Measurements from ENCODE around the gene GRB10.
A peak's percentile ranks its signal among the peaks of the same experiment; 100 is the strongest.

The GRB10 gene

DNA sequence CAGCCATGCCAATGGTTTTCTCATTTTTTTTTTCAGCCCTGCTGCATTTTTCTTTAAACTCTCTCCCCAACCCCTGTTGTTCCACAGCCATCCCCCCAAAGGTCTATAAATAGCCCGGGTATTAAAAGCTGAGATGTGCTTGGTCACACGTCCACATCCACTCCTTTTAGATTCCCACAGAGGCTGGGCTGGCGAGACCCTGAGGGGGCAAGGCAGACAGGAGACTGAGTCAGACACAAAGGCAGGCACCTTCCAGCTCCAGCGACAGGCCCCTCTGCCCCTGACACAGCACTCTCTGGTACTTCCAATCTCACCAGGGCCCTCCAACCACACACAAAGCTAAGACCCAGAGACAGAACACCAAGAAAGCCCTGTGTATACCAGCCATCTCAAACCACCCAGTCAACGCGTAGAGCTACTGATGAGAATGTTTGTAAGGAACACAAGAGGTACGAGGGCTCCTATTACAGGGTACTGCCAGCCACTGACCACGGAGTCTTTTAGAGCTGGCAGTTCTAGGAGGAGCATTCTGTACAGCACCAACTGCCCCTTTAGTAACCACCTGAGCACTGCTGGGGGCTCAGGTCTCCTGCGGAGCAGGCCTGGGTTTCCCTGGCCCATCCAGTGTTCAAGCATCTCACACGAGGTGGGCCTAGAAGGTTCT is 153.3 kb downstream of the GRB10 start:
- no peak for FAIRE-seq

DNA sequence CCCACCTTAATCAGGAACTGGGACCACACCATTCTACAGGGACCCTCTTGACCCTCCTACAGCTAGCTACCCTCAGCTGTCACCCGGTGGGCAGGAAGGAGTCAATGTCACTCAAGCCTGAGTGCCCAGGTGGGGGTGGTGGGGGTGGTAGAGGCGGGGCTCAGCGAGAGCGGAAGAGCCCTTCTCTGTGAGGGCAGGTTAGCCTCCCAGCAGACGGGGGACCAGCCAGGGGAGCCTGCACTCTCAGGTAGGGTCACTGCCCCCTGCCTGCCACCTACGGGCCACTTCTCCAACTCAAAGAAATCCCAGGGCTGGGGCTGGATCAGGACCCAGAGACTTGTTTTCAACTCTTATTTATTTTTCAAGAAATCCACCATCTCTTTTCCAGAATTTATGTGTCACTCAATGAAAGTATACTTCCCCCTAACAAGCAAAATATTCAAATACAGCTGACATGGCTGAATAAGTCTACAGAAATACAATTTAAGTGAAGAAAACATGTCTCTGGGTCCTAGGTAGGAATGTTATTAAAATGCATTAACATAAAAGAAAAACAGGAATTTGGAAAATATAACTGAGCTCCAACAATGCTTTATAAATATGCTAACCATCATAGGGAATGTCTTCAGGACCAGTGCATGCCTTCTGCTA is 154.1 kb downstream of the GRB10 start:
- FAIRE-seq, result no peak

DNA sequence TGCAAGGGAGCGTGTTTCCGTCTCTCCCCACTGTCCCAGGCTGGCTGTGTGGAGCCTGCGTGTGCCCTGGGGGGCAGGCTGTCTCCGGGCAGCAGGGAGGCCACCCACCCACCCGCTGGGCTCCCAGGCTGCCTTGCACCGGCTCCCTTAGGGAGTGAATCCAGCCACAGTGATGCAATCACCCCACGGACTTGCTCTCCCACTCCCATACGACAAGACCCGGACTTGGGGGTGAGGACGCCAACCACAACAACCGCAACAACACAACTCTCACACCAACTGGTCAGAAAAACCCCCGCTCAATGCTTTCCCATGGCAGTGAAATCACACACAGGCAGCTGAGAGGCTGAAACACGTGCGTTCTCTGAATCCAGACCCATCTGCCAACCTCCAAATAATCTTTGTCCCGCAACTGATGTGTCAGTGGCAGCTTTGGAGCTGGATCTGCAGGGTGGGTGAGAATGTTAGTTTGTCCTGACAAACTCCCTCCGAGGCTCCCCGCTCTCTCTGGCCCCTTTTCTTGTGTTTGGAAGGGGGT is 154.8 kb downstream of the GRB10 start:
- FAIRE-seq, result no peak

DNA sequence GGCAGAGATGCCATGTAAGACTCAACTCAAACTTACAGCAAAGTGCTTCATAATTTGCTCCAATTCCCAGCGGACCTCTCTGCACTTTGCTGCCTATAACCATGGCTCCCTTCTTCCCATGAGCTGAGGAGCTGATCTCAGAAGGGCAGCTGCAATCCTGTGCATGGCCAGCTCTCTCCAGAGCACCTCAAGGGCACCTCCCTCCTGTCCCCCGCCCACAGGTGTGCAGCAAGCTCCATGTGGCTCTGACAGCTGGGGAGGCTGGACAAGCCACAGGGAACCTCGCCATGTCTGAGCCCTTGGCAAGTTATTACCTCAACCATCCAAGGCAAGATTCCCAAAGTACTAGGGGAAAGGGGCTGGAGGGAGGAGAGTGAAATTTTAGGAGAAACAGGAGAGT is 156.4 kb downstream of the GRB10 start:
- FAIRE-seq, result no peak

DNA sequence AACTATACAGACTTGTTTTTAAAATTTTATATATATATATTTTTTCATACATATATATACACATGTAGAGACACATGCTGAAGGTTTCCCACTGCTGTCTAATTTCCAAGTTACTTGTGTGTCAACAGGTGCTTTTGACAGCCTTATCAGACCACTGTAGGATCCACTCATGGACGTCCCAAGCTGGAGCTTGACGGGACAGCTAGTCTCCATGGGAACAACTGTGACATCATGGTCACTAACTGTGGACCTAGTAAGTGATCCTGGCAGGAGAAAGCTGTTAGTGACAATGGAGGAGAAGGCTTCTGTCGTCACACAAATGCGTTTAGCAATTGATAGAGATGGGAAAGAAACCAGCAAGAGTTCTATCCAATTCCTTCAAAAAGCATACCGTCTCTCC is 157.3 kb downstream of the GRB10 start:
- FAIRE-seq, result no peak

DNA sequence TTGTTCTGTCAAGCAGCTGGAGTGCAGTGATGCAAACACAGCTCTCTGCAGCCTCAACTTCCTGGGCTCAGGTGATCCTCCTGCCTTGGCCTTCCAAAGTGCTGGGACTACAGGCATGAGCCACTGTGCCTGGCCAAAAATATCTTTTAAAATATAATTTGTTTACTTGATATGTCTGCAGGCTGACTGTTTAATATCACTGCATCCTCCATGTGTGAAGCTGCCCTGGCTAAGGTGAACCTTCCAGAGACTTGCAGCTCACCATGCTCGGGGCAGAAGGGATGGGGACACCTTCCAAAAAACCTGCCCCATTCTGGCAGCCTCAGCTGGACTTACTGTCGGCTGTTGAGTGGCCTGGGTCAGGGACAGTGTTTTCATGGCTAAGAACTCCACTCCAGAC is 159.9 kb downstream of the GRB10 start:
- FAIRE-seq, result no peak

DNA sequence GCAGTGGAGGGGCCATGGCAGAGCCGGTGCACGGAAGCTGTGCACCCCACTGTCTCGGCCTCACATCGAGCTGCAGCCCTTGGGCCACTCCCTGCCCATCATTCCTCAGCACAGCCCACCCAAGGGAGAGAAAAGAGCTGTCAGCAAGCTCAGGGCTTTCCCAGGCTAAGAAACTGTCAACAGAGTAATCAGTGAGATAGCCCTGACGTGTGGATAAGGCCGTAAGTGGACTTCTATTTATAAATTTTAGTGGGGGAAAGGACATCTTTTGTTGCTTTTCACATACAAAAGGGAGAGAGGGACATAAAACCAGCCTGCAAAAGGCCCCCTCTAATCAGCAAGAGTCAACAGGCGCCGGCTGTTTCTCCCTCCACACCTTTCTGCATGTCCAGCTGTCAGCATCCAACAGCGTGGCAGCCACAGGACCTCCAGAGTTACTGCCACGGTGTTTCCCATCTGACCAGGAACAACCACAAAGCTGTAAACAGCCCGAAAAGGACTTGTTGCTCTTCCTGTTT is 160.7 kb downstream of the GRB10 start:
- FAIRE-seq, result no peak

DNA sequence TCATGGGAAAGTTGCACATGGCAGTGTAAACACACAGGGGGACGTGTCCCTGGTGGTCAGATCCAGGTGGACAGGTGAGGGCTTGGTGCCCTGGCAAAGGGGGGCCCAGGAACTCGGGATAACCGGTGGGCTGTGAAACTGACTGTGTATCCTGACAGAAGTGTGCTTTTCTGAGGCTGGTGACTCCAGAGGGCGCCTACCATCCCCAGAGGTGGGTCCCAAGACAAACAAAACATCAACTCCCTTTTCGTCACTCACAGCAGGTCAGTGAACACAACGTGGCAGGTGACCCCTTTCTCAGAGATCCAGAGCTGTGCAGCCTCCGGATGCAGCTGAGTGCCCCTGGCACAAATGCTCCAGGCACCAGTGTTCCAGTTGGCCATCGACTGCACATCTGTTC is 161.5 kb downstream of the GRB10 start:
- no peak for FAIRE-seq

DNA sequence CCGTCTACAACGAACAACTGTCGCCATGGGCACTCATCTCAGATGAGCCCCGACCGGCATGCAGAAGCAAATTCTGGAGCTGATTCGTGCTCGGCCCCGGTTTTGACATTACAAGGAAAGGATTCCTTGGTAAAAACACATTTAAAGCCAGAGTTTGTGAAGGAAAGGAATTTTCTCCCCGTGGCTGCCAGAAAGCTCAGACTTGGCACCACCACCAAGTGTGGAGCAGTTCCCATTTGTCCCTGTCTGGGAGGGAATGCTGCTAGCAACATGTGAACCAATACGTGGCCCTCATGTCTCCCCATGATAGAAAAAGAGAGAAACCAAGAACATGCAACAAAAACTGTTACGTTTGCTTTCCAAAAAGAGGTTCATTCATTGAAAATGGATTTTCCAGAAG is 162.3 kb downstream of the GRB10 start:
- FAIRE-seq, result no peak

DNA sequence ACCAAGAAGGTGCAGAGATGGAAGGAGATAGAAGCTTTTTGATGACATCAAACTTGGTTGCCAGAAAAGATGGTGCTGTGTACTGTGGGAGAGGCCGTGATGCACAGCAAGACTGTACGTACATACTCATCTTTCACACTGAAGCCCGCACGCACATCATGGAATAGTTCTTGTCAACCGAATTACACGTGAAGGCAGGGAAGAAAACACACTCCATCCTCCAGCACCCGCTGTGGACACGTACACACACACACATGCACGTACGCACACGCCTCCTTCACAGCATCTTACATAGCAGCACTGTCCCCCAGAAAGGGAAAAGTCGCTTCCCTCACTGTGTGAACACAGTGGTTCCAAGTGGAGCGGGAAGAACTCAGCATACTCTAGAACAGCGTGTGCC is 163.0 kb downstream of the GRB10 start:
- FAIRE-seq, result no peak

DNA sequence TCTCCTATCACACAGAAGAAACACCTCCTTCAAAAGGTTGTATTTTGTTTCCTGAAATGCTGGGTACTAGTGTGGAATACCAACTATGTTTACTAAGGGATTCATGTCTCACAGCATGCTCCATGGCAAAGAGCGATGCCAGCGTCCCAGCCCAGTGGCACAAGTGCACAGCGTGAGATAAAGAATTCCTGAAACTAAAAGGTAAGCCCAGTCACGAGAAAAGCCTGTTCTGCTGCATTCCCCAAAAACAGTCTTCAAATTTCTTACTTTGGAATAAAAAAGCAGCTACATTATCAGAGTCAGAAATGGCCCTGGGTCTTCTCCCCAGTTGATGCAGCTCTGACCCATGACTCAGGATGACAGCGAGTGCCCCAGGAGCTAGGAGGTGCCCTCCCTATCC is 164.4 kb downstream of the GRB10 start:
- FAIRE-seq, result no peak

DNA sequence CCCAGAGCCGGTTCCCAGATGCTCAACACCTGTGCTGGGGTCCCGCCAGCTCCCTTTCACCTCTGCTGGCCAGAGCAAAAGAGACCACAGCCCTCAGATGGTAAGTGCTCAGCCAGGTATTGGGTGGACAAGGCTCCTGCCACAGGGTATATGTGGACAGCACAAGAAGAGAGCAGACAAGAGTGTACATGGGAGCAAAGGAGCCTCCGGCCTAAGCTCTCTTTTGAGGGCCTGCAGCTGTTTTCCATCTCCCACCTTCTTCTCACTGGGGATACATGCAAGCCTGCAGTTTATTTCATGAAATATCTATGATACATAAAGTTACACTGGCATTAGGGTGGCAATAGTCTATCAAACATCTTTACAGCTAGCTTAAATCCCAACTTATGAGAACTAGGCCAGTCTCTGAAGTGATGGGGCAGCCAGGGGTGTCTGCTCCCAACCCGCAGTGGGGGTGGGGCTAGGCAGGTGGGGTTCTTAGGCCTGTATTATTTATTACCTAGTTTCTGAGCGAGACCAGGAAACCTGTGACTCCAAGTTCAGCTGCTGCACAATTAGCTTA is 167.1 kb downstream of the GRB10 start:
- no peak for FAIRE-seq

DNA sequence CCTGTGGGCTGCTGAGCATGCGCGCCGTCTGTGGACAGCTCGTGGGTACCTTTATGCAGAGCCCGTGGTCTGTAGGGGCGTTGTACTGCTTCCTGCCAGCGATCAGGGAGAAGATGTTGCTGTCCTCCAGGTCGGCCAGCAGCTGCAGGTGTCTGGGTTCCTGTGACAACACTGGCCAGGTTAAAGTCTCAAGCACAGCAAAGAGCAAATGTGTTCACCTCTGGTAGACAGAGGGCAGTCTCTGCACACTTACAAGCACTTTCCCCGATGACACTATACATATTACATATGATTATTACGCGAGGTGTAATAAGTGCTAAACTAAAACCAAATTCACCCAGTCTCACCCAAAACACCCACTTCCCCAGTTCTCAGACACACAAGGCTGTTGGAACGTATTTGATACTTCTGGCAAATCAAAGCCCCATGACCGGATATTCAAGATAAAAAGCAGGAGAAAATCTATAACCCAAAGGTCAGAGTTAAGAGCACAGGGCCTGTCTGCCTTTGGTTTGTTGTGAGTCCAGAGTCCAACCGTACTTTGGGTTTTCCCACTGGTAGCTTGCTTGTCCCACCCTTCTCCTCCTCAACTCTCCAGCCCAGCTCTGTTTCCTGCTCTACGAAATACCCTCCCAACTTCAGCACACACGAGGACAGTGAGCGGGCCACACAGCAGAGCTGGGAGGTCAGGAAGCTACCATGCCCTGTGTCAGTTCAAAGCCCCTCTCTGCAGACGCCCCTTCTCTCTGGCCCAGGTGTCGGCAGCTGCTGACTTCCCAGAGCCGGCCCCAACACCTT is 167.8 kb downstream of the GRB10 start:
- peak; percentile 43 for FAIRE-seq

DNA sequence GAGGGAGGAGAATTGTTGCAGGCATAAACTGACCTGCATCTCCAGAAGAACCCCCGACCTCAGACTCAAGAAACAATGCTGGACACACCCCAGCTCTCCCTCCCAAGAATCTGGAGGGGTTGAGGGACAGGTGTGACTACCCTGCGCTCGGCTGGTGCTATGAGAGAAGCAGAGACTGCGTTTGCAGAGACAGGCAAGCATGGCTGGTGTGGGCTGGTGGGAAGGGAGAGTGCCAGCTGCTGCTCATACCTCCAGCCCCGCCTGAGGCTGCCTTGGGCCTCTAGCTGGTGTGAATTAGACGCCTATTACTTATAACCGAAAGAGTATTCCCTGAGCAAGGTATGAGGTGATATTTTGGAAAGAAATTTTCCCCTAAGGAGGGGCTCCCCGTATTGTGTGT is 169.2 kb downstream of the GRB10 start:
- FAIRE-seq, result no peak

DNA sequence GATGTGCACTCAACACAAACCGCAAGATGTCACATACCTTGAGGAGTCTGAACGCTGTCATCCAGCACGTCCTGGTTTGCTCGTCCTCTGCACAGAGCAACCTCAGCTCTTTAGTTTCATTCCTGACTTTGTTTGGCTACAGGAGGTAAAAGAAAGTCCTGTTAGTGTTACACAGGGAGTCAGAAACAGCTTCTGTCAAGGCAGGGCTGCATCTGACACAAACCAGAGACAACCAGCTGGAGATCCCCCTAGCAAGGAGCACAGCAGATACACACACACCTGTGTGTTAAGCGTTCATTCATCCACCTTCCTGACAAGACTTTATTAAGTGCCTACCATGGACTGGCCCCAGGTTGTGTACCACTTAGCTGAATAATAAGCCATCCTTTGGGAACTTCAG is 170.0 kb downstream of the GRB10 start:
- FAIRE-seq, result no peak

DNA sequence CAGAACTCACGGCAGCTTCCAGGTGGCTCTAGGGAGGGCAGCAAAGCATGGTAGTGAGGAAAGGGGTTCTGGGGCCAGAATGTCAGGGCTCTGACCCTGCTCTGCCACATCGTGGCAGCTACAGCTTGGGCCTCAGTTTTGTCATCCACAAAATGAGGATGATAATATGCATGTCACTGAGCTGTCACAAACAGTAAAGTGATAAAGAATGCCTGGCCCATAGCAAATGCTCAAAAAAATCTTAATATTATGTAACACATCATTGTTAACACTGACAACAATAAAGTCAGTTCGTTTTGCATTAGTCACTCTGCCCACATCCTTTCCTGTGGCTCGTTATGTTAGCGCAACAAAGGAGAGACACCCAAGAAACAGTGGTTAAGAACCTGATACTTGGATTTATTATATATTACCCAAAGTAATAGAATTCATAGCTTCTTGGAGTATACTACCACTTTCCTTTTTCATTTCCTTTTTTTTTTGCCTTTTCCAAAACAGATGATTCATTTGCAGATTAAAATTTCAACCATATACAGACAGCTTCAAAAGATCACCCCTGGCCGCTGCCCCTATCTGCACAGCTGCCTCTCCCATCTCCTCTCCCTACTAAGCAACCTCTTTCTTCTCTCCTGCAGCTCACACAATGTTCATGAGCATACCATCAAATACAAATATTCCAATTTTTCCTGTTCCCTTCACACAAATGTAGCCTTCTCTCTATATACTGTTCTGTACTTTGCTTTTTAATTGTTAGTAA is 172.0 kb downstream of the GRB10 start:
- no peak for FAIRE-seq

DNA sequence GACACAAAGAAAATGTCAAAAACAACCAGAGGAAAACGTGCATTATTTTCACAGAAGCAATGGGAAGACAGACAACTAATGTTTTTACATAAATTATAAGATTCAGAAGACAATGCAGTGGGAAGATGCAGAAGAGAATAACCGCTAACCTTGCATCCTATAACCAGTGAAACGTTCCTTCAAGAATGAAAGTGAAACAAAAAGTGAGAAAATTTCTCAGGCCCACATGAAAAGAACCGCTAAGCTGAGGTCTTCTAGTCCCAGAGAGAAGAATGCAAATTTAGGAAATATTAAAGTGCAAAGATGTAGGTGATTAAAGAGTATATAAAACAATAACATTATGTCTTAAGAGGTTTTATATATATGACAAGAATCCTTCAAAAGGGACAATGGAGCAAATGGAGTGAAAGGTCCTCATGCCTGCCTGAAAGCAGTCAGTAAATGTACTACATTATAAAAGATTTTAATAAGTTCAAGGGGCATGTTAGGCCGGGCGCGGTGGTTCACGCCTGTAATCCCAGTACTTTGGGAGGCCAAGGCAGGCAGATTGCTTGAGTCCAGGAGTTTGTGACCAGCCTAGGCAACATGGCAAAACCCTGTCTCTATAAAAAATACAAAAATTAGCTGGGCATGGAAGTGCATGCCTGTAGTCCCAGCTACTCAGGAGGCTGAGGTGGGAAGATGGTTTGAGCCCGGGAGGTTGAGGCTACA is 174.3 kb downstream of the GRB10 start:
- FAIRE-seq, result no peak

DNA sequence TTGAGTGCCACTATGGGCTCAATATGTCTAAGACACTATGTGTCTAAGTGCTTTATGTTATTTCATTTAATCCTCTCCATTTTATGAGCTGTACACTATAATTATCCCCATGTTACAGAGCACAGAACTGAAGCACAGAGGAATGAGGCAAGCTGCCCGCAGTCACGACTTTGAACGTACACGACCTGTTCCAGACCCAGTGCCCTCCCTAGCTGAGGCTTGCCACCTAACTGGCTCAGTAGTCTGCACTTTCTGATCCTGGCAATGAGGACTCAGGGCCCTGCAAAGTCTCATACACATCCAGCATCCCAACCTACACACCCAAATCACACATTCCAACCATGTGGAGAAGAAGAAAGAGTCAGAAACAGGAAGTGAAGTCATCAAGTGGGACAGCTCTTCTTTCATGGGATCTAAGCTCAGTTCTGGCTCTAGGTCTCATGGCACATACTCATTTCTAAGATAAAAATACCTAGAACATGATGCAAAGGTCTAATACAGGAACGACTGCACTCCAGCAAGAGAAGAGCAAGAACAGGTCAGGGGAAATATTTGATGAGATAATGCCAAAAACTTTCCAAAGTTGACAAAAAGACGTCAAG is 175.1 kb downstream of the GRB10 start:
- no peak for FAIRE-seq

DNA sequence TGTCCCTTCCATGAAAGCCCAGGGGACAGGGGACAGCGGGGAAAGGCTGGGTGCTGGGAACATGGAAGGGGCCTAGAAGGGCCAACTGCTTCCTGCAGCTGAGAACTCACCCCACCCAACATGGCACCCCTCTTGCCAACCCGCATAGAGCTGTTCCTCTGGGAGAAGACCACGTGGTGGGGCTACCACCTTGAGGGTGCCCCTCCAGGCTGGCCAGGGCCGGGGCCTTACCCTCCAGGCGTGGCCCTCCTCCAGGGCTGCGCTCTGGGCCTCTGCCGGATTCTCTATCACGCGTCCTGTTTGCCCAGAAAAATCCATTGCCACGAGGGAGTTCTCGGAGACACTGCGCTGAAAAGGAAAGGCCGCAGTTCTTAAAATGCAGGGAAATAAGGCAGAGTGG is 177.6 kb downstream of the GRB10 start:
- no peak for FAIRE-seq

DNA sequence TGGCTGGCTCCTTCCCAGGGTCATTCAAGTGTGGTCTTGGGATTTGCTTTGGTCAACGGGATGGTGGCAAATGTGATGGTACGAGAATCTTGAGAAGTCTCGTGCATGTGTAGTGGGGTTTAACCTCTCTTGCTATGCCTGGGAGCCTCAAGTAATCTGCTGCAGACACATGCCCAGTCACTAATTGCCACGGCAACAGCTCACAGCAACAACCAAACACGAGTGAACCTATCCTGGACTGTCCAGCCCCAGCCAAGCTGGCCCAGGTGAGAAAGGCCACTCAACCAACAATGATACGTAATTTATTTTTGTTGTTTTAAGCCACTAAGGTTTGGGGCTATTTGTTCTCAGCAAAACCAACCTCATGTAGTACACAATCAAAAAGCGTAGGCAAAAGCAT is 179.4 kb downstream of the GRB10 start:
- no peak for FAIRE-seq

DNA sequence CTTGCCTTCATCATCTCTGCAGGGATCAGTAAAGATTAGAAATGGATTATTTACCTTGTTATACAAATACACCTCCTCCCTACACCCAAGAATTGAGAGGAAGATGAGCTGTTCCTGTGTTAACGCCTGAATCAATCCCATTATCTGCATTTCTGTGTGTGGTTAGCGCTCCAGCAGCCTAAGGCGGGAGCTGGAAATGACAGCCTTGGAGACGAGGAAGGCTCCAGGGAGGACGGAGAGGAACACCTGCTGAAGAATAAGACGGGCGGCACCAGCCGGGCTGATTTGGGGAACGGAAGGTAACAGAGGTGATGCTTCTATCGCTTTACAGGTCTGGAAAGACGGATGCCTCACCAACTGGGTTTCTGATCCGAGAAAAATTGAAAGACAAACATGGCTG is 183.3 kb downstream of the GRB10 start:
- FAIRE-seq, result no peak
